Mammary epithelial cell (primary cell): ENCODE data around the gene GLRA3.

Experiments
- EZH2 ChIP-seq: IDR thresholded peaks from 2 replicates; pipeline ENCODE4 v1.6.1; 2012; ENCODE audit warnings: low read length, inconsistent platforms, borderline replicate concordance
- TF ChIP-seq, protein P1 (sequence below), 2 donors: IDR thresholded peaks in 1 of 2; conservative IDR thresholded peaks in 1 of 2; 2 replicates each; pipeline ENCODE4 v1.5.1; 2011 to 2012; ENCODE audit warnings: inconsistent platforms in 2 of 2, low read length in 2 of 2, mild to moderate bottlenecking in 2 of 2, control low read depth in 1 of 2, low read depth in 1 of 2; ENCODE audit not compliant: insufficient read depth in 1 of 2; ENCODE audit errors: extremely low read depth in 1 of 2

GRCh38 chr4:174669270-174669669, 159.8 kb downstream of the GLRA3 start:
- TF ChIP-seq, protein P1, sequence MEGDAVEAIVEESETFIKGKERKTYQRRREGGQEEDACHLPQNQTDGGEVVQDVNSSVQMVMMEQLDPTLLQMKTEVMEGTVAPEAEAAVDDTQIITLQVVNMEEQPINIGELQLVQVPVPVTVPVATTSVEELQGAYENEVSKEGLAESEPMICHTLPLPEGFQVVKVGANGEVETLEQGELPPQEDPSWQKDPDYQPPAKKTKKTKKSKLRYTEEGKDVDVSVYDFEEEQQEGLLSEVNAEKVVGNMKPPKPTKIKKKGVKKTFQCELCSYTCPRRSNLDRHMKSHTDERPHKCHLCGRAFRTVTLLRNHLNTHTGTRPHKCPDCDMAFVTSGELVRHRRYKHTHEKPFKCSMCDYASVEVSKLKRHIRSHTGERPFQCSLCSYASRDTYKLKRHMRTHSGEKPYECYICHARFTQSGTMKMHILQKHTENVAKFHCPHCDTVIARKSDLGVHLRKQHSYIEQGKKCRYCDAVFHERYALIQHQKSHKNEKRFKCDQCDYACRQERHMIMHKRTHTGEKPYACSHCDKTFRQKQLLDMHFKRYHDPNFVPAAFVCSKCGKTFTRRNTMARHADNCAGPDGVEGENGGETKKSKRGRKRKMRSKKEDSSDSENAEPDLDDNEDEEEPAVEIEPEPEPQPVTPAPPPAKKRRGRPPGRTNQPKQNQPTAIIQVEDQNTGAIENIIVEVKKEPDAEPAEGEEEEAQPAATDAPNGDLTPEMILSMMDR (conservative IDR thresholded peaks at IDR 0.05 in 1 of 2, IDR thresholded peaks at IDR 0.05 in 1 of 2; ENCODE audit: extremely low read depth in 1 of 2, insufficient read depth in 1 of 2, low read depth in 1 of 2, low read length in 2 of 2), result no peak
- no peak for TF ChIP-seq EZH2
